Ovary (tissue), 9 donors: ENCODE results near the gene ITGAX. TPM values are rescaled to one million over a fixed set of nuclear protein-coding genes. Genes with fewer than 3 reads are reported as not detected.

Experiments used
- DNase-seq, 5 donors: peaks; one replicate each; pipeline ENCODE4 v3.0.0-alpha.2; 2019 to 2020
- H3K27ac ChIP-seq, 2 donors: fragments of 200-600 bp; one replicate each; pipeline versions ENCODE4 v1.5.1 to v1.8.0; 2019 to 2022
- H3K27me3 ChIP-seq: fragments of 200-600 bp; one replicate; pipeline ENCODE4 v1.8.0; 2022
- H3K36me3 ChIP-seq: fragments of 200-600 bp; sonication (generic); one replicate; pipeline ENCODE4 v1.5.1; 2019
- H3K4me1 ChIP-seq: one replicate; pipeline ENCODE4 v1.8.1; 2013; ENCODE audit warnings: mild to moderate bottlenecking, moderate library complexity; ENCODE audit not compliant: insufficient read depth
- H3K4me3 ChIP-seq: fragments of 200-600 bp; sonication (generic); one replicate; pipeline ENCODE4 v1.5.1; 2017
- H3K9me3 ChIP-seq, 2 donors: fragments of 200-600 bp in 1 of 2; sonication (generic) in 1 of 2; one replicate each; pipeline versions ENCODE4 v1.5.1 to v1.8.1; 2013 to 2019; ENCODE audit warnings: mild to moderate bottlenecking in 1 of 2, moderate library complexity in 1 of 2
- CTCF ChIP-seq, 3 donors: fragments of 450-650 bp in 2 of 3; fragments of 200-600 bp in 1 of 3; IDR thresholded peaks; one replicate each; pipeline versions ENCODE4 v1.5.1 to v1.8.0; 2016 to 2022; ENCODE audit warnings: antibody characterized with exemption in 3 of 3, mild to moderate bottlenecking in 1 of 3
- EP300 ChIP-seq: sonication (generic); formaldehyde crosslinking; IDR thresholded peaks from one replicate; pipeline ENCODE4 v1.6.1; 2017; ENCODE audit warnings: antibody characterized with exemption
- POLR2A ChIP-seq: fragments of 450-650 bp; IDR thresholded peaks from one replicate; pipeline ENCODE4 v1.6.1; 2017; ENCODE audit warnings: antibody characterized with exemption, mild to moderate bottlenecking, moderate library complexity
- WGBS, 3 donors: extraction: QIAGEN DNeasy Blood & Tissue Kit in 1 of 3; methylation state at CpG; one replicate each; pipeline versions ENCODE4 v1.1.5 to v1.1.7; 2013 to 2017; 5-methylcytosine and 5-hydroxymethylcytosine counted together
- intact Hi-C, 4 donors: fragments of 100-400 bp; cut with DNase I; formaldehyde crosslinking; loops; one replicate each; pipeline versions ENCODE4 v1.11.0 to v1.15.1; 2022 to 2023
- polyA plus RNA-seq, 2 donors: library from polyadenylated mRNA; stranded (reverse); fragments of 200-250 nt in 1 of 2; fragments of 350-450 nt in 1 of 2; fragmentation: Illumina TruSeq in 1 of 2; extraction: RNeasy Lipid Tissue Mini Kit (QIAGEN cat#74804) in 1 of 2; gene quantifications; one replicate each; pipeline ENCODE4 v1.2.3, GENCODE V29; 2013 to 2014
- total RNA-seq, 7 donors: library from RNA; depleted of rRNA in 2 of 7; stranded (reverse); fragments of >200 nt in 2 of 7; fragmentation: NEBNext Ultra II Directional in 3 of 7; extraction: Animal tissue kit (Norgen Biotek cat#: 25700) in 3 of 7; gene quantifications; one replicate each; pipeline versions ENCODE4 v1.1.0 to v1.2.4, GENCODE V29; 2016 to 2023
- donor health status: DM: no; HTN: no; CAD: no; lungs with moderate emphysema.
- donor health status: DM: no; HTN: no; CAD: no.
- donor health status: Bipolar disorder and iron deficiency.
- donor health status: DM: yes; HTN: yes; CAD: no.
- donor health status: DM: no; HTN: no; CAD: no.
- donor health status: DM: yes; HTN: yes; CAD: no.

Gene ITGAX
- total and polyA plus RNA-seq, 9 donors, result 0.56 to 13.9 (median 2.0) TPM

GRCh38 chr16:31367853-31368252 lies 12.9 kb downstream of the ITGAX start:
- Histone ChIP-seq H3K27ac (no peak overlapping the region), H3K4me3 (no peak overlapping the region), H3K27me3 (no peaks in the 10 kb centered on the region), H3K36me3 (no peaks in the 10 kb centered on the region), H3K4me1 (no peaks in the 10 kb centered on the region), H3K9me3 (no peaks in the 10 kb centered on the region)
- TF ChIP-seq EP300, result no peak
- no peak for TF ChIP-seq CTCF (IDR thresholded peaks at IDR 0.05)
- no peak for TF ChIP-seq POLR2A
- DNase-seq, result no peak
- intact Hi-C loops, result no loop called here
- WGBS, 3 donors, result 82 to 85% (median 83%) methylated on average over 3 of the region's 3 CpGs

GRCh38 chr16:31371008-31371407 lies 16.0 kb downstream of the ITGAX start:
- Histone ChIP-seq H3K4me1 (no peaks in the 10 kb centered on the region), H3K27ac (no peak overlapping the region), H3K27me3 (no peaks in the 10 kb centered on the region), H3K9me3 (peaks cover 0 to 2% of the 10 kb centered on the region in 2 donors), H3K36me3 (no peaks in the 10 kb centered on the region), H3K4me3 (no peak overlapping the region)
- intact Hi-C loops, result no loop called here
- TF ChIP-seq CTCF (IDR thresholded peaks at IDR 0.05), result no peak
- no peak for TF ChIP-seq EP300
- TF ChIP-seq POLR2A, result no peak
- WGBS, 3 donors, result 88 to 90% (median 90%) methylated on average over 10 to 12 of the region's 12 CpGs
- DNase-seq, result no peak

- WGBS, 3 donors, result 68 to 74% (median 68%) methylated on average over 38 to 42 of the region's 42 CpGs
- Histone ChIP-seq H3K4me1 (no peaks in the 10 kb centered on the region), H3K27me3 (no peaks in the 10 kb centered on the region), H3K9me3 (peaks cover 0 to 2% of the 10 kb centered on the region in 2 donors), H3K4me3 (no peak overlapping the region), H3K36me3 (no peaks in the 10 kb centered on the region), H3K27ac (no peak overlapping the region)
- TF ChIP-seq CTCF (IDR thresholded peaks at IDR 0.05) (no peak), POLR2A (no peak), EP300 (no peak)
- no peak for DNase-seq
- intact Hi-C loops, result no loop called here
Measured at GRCh38 chr16:31371619-31372484, 16.9 kb downstream of the ITGAX start.

- Histone ChIP-seq H3K9me3 (peaks cover 0 to 2% of the 10 kb centered on the region in 2 donors), H3K4me1 (no peaks in the 10 kb centered on the region), H3K4me3 (no peak overlapping the region), H3K27me3 (no peaks in the 10 kb centered on the region), H3K27ac (no peak overlapping the region), H3K36me3 (no peaks in the 10 kb centered on the region)
- intact Hi-C loops, result no loop called here
- WGBS, 3 donors, result 64 to 71% (median 67%) methylated on average over 14 of the region's 14 CpGs
- TF ChIP-seq EP300, result no peak
- no peak for TF ChIP-seq POLR2A
- no peak for TF ChIP-seq CTCF (IDR thresholded peaks at IDR 0.05)
- DNase-seq, result no peak
Measured at GRCh38 chr16:31373235-31373634, 18.3 kb downstream of the ITGAX start.
